Pancreas (tissue), 10 donors: ENCODE data around the gene FOXB1. TPM values are rescaled to one million over a fixed set of nuclear protein-coding genes. Genes with fewer than 3 reads are reported as not detected.

Experiments
- ATAC-seq, 4 donors: fragments of 200-7000 bp; cut with Tn5 transposase; one replicate each; pipeline versions ENCODE4 v1.8.0 to v1.9.1; 2020; ENCODE audit warnings: mild to moderate bottlenecking in 4 of 4, moderate library complexity in 4 of 4
- DNase-seq, 6 donors: peaks; one replicate each; pipeline ENCODE4 v3.0.0-alpha.2; 2020
- FAIRE-seq: peaks from 2 replicates; lab custom pipeline; 2012; peaks lifted over from hg19 to GRCh38; lab: Jason Lieb, UNC
- H3K27ac ChIP-seq, 4 donors: fragments of 200-600 bp; sonication (generic); 1 replicate in 3 of 4; 2 replicates in 1 of 4; pipeline versions ENCODE4 v1.5.0 to v1.8.0; 2020
- H3K27me3 ChIP-seq, 4 donors: fragments of 200-600 bp; one replicate each; pipeline ENCODE4 v1.8.0; 2021
- H3K36me3 ChIP-seq, 3 donors: fragments of 200-600 bp; sonication (generic) in 1 of 3; one replicate each; pipeline versions ENCODE4 v1.5.0 to v1.8.0; 2020 to 2021
- H3K4me1 ChIP-seq, 3 donors: fragments of 200-600 bp; one replicate each; pipeline ENCODE4 v1.8.0; 2021
- H3K4me3 ChIP-seq, 4 donors: fragments of 200-600 bp; sonication (generic) in 2 of 4; one replicate each; pipeline versions ENCODE4 v1.5.0 to v1.8.0; 2020 to 2021
- H3K9me3 ChIP-seq, 4 donors: fragments of 200-600 bp; one replicate each; pipeline ENCODE4 v1.8.0; 2021
- CTCF ChIP-seq, 4 donors: fragments of 200-600 bp; sonication (generic) in 3 of 4; IDR thresholded peaks; one replicate each; pipeline versions ENCODE4 v1.5.0 to v1.8.0; 2021; ENCODE audit warnings: antibody characterized with exemption in 4 of 4
- WGBS, 2 donors: extraction: QIAGEN DNeasy Blood & Tissue Kit; methylation state at CpG; one replicate each; pipeline ENCODE4 v1.1.7; 2013; 5-methylcytosine and 5-hydroxymethylcytosine counted together
- intact Hi-C, 3 donors: fragments of 100-400 bp; cut with DNase I; formaldehyde crosslinking; loops; one replicate each; pipeline versions ENCODE4 v1.11.1 to v1.14.2; 2022
- polyA plus RNA-seq, 2 donors: library from polyadenylated mRNA; stranded (reverse); fragments of 200-250 nt; gene quantifications; one replicate each; pipeline ENCODE4 v1.2.3, GENCODE V29; 2013
- total RNA-seq, 6 donors: library from RNA; stranded (reverse); fragmentation: NEBNext Ultra II Directional in 4 of 6; extraction: Animal tissue kit (Norgen Biotek cat#: 25700) in 4 of 6; gene quantifications; one replicate each; pipeline versions ENCODE4 v1.2.1 to v1.2.4, GENCODE V29; 2021 to 2023
- donor health status: healthy with polysubstance abuse.
- donor health status: DM: no; HTN: no; CAD: no; lungs with moderate emphysema.
- donor health status: DM: no; HTN: no; CAD: no.
- donor health status: control.
- donor health status: control.
- donor health status: Bipolar disorder and iron deficiency.
- donor health status: DM: yes; HTN: yes; CAD: no.
- donor health status: DM: no; HTN: no; CAD: no.
- donor health status: DM: no; HTN: no; CAD: no.
- donor health status: DM: yes; HTN: yes; CAD: no.

Gene FOXB1
- total and polyA plus RNA-seq, 8 donors, result not detected

GRCh38 chr15:60017538-60018520 is 13.7 kb downstream of the FOXB1 start:
- ATAC-seq (no peak), DNase-seq (no peak), FAIRE-seq (no peak)
- Histone ChIP-seq H3K36me3 (no peaks in the 10 kb centered on the region), H3K9me3 (no peaks in the 10 kb centered on the region), H3K27me3 (peaks cover 0 to 27% (median under 1%) of the 10 kb centered on the region in 4 donors), H3K27ac (no peak overlapping the region), H3K4me3 (no peak overlapping the region), H3K4me1 (no peaks in the 10 kb centered on the region)
- WGBS, 2 donors, result 2 to 13% methylated on average over 2 of the region's 2 CpGs
- intact Hi-C loops, result no loop called here
- TF ChIP-seq CTCF (IDR thresholded peaks at IDR 0.05), result no peak

DNA sequence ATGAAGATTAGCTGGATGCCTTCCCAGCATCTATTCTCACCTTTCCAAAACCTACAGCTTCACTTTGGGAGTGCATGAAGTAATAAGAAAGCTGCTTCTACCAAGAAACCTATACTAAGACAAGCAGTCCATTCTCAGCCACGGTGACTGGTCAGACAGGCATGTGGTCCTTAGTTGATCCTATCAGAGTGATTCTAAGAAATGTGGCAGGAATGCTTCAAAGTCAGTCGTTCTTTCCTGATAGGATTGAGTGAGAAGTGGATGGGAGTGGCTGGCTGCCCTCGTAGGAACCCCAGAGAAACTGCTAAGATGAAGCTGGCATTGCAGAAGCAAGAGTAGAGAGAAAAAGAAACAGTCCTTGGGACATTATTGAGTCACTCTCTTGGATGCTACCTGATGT is 16.6 kb downstream of the FOXB1 start:
- WGBS, 2 donors, result 13 to 25% methylated on average over 3 of the region's 3 CpGs
- no peaks in the 10 kb centered on the region for H3K4me1 ChIP-seq
- no peak overlapping the region for H3K27ac ChIP-seq
- no peak for DNase-seq
- intact Hi-C loops, result no loop called here
- no peak for TF ChIP-seq CTCF (IDR thresholded peaks at IDR 0.05)
- no peak overlapping the region for H3K4me3 ChIP-seq
- H3K36me3 ChIP-seq, result no peaks in the 10 kb centered on the region
- no peak for ATAC-seq
- FAIRE-seq, result no peak
- H3K27me3 ChIP-seq, result peaks cover 0 to 6% (median 0%) of the 10 kb centered on the region in 4 donors
- no peaks in the 10 kb centered on the region for H3K9me3 ChIP-seq

- WGBS, 2 donors, result 63 to 65% methylated on average over 7 of the region's 7 CpGs
- Histone ChIP-seq H3K36me3 (no peaks in the 10 kb centered on the region), H3K9me3 (no peaks in the 10 kb centered on the region), H3K4me3 (no peak overlapping the region), H3K27me3 (peaks cover 0 to 5% (median 0%) of the 10 kb centered on the region in 4 donors), H3K27ac (no peak overlapping the region), H3K4me1 (no peaks in the 10 kb centered on the region)
- TF ChIP-seq CTCF (IDR thresholded peaks at IDR 0.05), result no peak
- intact Hi-C loops, result no loop called here
- no peak for ATAC-seq
- FAIRE-seq, result no peak
- DNase-seq, result no peak
Observed at GRCh38 chr15:60021589-60022378, 17.7 kb downstream of the FOXB1 start.

- Histone ChIP-seq H3K27me3 (peaks cover 0 to 5% (median 0%) of the 10 kb centered on the region in 4 donors), H3K36me3 (no peaks in the 10 kb centered on the region), H3K4me1 (no peaks in the 10 kb centered on the region), H3K4me3 (no peak overlapping the region), H3K9me3 (no peaks in the 10 kb centered on the region), H3K27ac (no peak overlapping the region)
- 45 to 51% methylated on average over 3 of the region's 3 CpGs for WGBS, 2 donors
- intact Hi-C loops, result no loop called here
- ATAC-seq (no peak), FAIRE-seq (no peak), DNase-seq (no peak)
- no peak for TF ChIP-seq CTCF (IDR thresholded peaks at IDR 0.05)
Observed at GRCh38 chr15:60022379-60022741, 18.2 kb downstream of the FOXB1 start.
